RWPE1 (cell line): Measurements from ENCODE around the gene TNS1.

ENCODE experiments used
- CTCF ChIA-PET: fragments of 350-600 bp; sonication (Branson Sonifier 250); formaldehyde crosslinking; extraction: SDS; loops from one replicate; lab custom pipeline; 2021; lab: Yijun Ruan, JAX
- POLR2A ChIA-PET: fragments of 400-600 bp; formaldehyde crosslinking; extraction: SDS; loops from one replicate; lab custom pipeline; 2020; ENCODE audit warnings: antibody characterized with exemption; ENCODE audit not compliant: low non-redundant PET; lab: Yijun Ruan, JAX
- DNase-seq: peaks from one replicate; pipeline ENCODE4 v3.0.0; 2012; ENCODE audit warnings: low spot score
- H3K27ac ChIP-seq: fragments of 450-650 bp; 2 replicates; pipeline ENCODE4 v1.5.1; 2017
- CTCF ChIP-seq: fragments of 450-650 bp; conservative IDR thresholded peaks from 2 replicates; pipeline ENCODE4 v1.5.1; 2017; ENCODE audit warnings: low read depth, mild to moderate bottlenecking

TNS1 gene

GRCh38 chr2:217826991-217827390 lies 175.8 kb downstream of the TNS1 start:
- POLR2A ChIA-PET, result no interaction called here
- H3K27ac ChIP-seq, result peak overlapping the region; percentile 74
- CTCF ChIA-PET, result no interaction called here
- no peak for TF ChIP-seq CTCF
- DNase-seq, result no peak

GRCh38 chr2:217826520-217826919 lies 176.3 kb downstream of the TNS1 start:
- peak overlapping the region; percentile 74 for H3K27ac ChIP-seq
- DNase-seq, result peak; percentile 20
- TF ChIP-seq CTCF, result no peak
- ChIA-PET POLR2A (interaction anchor here (0.6 kb wide), 1 partner anchor 50 kb away, joined by 9 read pairs; no protein-coding TSS in a partner anchor), CTCF (no interaction called here)

- no peak for TF ChIP-seq CTCF
- no peak for DNase-seq
- peak overlapping the region; percentile 74 for H3K27ac ChIP-seq
- CTCF ChIA-PET, result no interaction called here
- POLR2A ChIA-PET, result interaction anchor here (0.6 kb wide), 1 partner anchor 50 kb away, joined by 9 read pairs; no protein-coding TSS in a partner anchor
These were observed 177.1 kb downstream of the TNS1 start for GRCh38 chr2:217825469-217826235.

- no peak for DNase-seq
- CTCF ChIA-PET, result no interaction called here
- TF ChIP-seq CTCF, result no peak
- peak overlapping the region; percentile 56; the same call in 1 of the 2 replicates for H3K27ac ChIP-seq
- POLR2A ChIA-PET, result no interaction called here
These were observed 178.6 kb downstream of the TNS1 start for GRCh38 chr2:217824223-217824622.

GRCh38 chr2:217823626-217824025 lies 179.2 kb downstream of the TNS1 start:
- no peak for TF ChIP-seq CTCF
- CTCF ChIA-PET, result interaction anchor here (0.7 kb wide), 1 partner anchor 192 kb away, joined by 3 read pairs; no protein-coding TSS in a partner anchor
- peak overlapping the region; percentile 56; the same call in 1 of the 2 replicates for H3K27ac ChIP-seq
- no peak for DNase-seq
- POLR2A ChIA-PET, result no interaction called here

GRCh38 chr2:217822296-217823252 lies 180.2 kb downstream of the TNS1 start:
- POLR2A ChIA-PET, result no interaction called here
- peak overlapping the region; percentile 56 for H3K27ac ChIP-seq
- DNase-seq, result peak; percentile 77
- no peak for TF ChIP-seq CTCF
- CTCF ChIA-PET, result interaction anchor here (0.7 to 1.0 kb wide), 2 partner anchors 33 to 193 kb away, joined by 3 to 4 read pairs; no protein-coding TSS in a partner anchor
